ENCODE measurements around the gene RHAG.

The RHAG gene

GRCh38 chr6:49653438-49653837, 16.8 kb upstream of the RHAG start:
- DNase-seq = no peak
- H3K27ac ChIP-seq = no peak overlapping the region
- in situ Hi-C loops (cut with HindIII; ENCODE audit: low pct_ligation_motif_present, low sequenced_read_pairs) = no loop called here
- H3K4me3 ChIP-seq (ENCODE audit: low read depth, low read length) = no peak overlapping the region
- H3K36me3 ChIP-seq (replicated peaks) = no peaks in the 10 kb centered on the region
- no peaks in the 10 kb centered on the region for H3K27me3 ChIP-seq (replicated peaks)
- TF ChIP-seq, protein P1, sequence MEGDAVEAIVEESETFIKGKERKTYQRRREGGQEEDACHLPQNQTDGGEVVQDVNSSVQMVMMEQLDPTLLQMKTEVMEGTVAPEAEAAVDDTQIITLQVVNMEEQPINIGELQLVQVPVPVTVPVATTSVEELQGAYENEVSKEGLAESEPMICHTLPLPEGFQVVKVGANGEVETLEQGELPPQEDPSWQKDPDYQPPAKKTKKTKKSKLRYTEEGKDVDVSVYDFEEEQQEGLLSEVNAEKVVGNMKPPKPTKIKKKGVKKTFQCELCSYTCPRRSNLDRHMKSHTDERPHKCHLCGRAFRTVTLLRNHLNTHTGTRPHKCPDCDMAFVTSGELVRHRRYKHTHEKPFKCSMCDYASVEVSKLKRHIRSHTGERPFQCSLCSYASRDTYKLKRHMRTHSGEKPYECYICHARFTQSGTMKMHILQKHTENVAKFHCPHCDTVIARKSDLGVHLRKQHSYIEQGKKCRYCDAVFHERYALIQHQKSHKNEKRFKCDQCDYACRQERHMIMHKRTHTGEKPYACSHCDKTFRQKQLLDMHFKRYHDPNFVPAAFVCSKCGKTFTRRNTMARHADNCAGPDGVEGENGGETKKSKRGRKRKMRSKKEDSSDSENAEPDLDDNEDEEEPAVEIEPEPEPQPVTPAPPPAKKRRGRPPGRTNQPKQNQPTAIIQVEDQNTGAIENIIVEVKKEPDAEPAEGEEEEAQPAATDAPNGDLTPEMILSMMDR (IDR thresholded peaks at IDR 0.05; ENCODE audit: low read depth, low read length, missing control alignments) = no peak

DNA sequence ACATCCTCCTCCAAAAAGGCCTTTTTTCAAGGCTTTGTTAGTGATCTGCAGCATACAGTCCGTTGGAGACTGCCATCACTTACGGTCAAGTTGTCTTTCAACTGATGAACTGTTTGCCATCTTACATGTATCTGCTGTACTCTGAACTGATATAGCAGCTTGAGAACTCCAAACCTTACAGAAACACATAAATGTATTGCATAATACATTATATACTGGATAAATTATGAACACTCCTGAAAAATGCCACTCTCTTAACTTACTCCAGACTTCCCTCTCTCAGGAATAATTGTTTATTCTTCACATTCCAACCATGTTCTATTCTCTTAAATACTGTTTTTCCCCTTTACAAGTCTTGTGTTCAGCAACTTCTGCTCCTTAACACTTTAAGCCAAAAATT, 14.6 kb upstream of the RHAG start:
- in situ Hi-C loops (cut with HindIII; ENCODE audit: low pct_ligation_motif_present, low sequenced_read_pairs) = no loop called here
- Histone ChIP-seq H3K27ac (no peak overlapping the region), H3K36me3 (replicated peaks) (no peaks in the 10 kb centered on the region), H3K4me3 (ENCODE audit: low read depth, low read length) (no peak overlapping the region), H3K27me3 (replicated peaks) (no peaks in the 10 kb centered on the region)
- TF ChIP-seq, protein P1 (IDR thresholded peaks at IDR 0.05; ENCODE audit: low read depth, low read length, missing control alignments) = no peak
- DNase-seq = no peak

DNA sequence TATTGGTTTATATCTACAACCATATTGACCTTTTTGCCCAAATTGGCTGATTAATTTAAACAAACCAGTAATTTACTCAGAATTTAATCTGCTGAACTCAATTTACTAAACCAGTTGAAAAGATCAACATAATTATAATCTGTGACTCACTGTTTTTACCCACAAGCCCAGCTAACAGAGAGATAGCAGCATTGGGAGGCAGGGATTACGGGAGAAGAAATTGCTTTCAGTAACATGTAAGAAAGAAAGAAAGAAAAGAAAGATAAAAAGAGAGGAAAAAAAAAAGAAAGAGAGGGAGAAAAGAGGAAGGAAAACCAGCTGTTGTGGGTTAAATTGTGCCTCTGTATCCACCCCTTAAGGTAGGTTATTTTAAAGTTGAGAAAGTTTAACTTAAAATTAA, 13.3 kb upstream of the RHAG start:
- in situ Hi-C loops (cut with HindIII; ENCODE audit: low pct_ligation_motif_present, low sequenced_read_pairs) = no loop called here
- Histone ChIP-seq H3K27ac (no peak overlapping the region), H3K27me3 (replicated peaks) (no peaks in the 10 kb centered on the region), H3K4me3 (ENCODE audit: low read depth, low read length) (no peak overlapping the region), H3K36me3 (replicated peaks) (no peaks in the 10 kb centered on the region)
- no peak for DNase-seq
- TF ChIP-seq, protein P1 (IDR thresholded peaks at IDR 0.05; ENCODE audit: low read depth, low read length, missing control alignments) = no peak

DNA sequence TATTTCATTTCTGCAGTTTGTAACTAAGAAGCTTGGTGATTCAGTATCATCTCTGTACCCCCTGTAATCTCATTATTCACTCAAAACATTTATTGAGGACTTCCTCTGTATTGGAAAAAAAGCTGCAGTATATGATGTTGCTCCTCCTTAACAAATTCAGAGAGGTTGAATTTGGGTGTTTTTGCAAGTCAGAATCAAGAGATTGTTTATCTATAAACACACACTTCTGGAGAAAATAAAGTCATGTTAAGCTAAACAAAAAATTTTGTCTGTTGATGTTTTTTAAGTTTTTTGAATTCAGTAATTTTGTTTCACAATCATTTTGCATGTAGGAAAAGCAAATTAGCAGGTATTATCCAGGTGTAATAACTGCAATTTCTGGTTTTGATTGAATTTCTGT, 11.4 kb upstream of the RHAG start:
- Histone ChIP-seq H3K27me3 (replicated peaks) (no peaks in the 10 kb centered on the region), H3K4me3 (ENCODE audit: low read depth, low read length) (no peak overlapping the region), H3K36me3 (replicated peaks) (no peaks in the 10 kb centered on the region), H3K27ac (no peak overlapping the region)
- in situ Hi-C loops (cut with HindIII; ENCODE audit: low pct_ligation_motif_present, low sequenced_read_pairs) = no loop called here
- TF ChIP-seq, protein P1 (IDR thresholded peaks at IDR 0.05; ENCODE audit: low read depth, low read length, missing control alignments) = no peak
- no peak for DNase-seq

GRCh38 chr6:49647476-49647875, 10.8 kb upstream of the RHAG start:
- no peaks in the 10 kb centered on the region for H3K27me3 ChIP-seq (replicated peaks)
- no peak for DNase-seq
- TF ChIP-seq, protein P1 (IDR thresholded peaks at IDR 0.05; ENCODE audit: low read depth, low read length, missing control alignments) = no peak
- no peaks in the 10 kb centered on the region for H3K36me3 ChIP-seq (replicated peaks)
- H3K27ac ChIP-seq = no peak overlapping the region
- no peak overlapping the region for H3K4me3 ChIP-seq (ENCODE audit: low read depth, low read length)
- in situ Hi-C loops (cut with HindIII; ENCODE audit: low pct_ligation_motif_present, low sequenced_read_pairs) = no loop called here

GRCh38 chr6:49646942-49647341, 10.3 kb upstream of the RHAG start:
- no peak for DNase-seq
- no peaks in the 10 kb centered on the region for H3K27me3 ChIP-seq (replicated peaks)
- H3K36me3 ChIP-seq (replicated peaks) = no peaks in the 10 kb centered on the region
- in situ Hi-C loops (cut with HindIII; ENCODE audit: low pct_ligation_motif_present, low sequenced_read_pairs) = no loop called here
- no peak overlapping the region for H3K27ac ChIP-seq
- TF ChIP-seq, protein P1 (IDR thresholded peaks at IDR 0.05; ENCODE audit: low read depth, low read length, missing control alignments) = no peak
- no peak overlapping the region for H3K4me3 ChIP-seq (ENCODE audit: low read depth, low read length)

All from brain microvascular endothelial cell (primary cell).